Naive B cell (primary cell): ENCODE measurements around the gene AGPAT2. TPM values are rescaled to one million over a fixed set of nuclear protein-coding genes. Genes with fewer than 3 reads are reported as not detected.
A peak's percentile ranks its signal among the peaks of the same experiment; 100 is the strongest.
"Not testable (repeated sequence)": the region's sequence is repeated elsewhere in the genome, so short reads cannot be mapped to it uniquely, and the experiment has no call there.

Source experiments
- ATAC-seq, 2 donors: fragments of 150-1000 bp; cut with Tn5 transposase; 2 replicates each; pipeline ENCODE4 v1.10.0; 2021; ENCODE audit warnings: low read depth in 2 of 2, mild to moderate bottlenecking in 2 of 2, moderate library complexity in 2 of 2
- DNase-seq: peaks from one replicate; pipeline ENCODE4 v3.0.0; 2022
- H3K27ac Mint-ChIP-seq, 6 donors: one replicate each; pipeline ENCODE4 v1.8.0; 2020 to 2022; ENCODE audit warnings: mild to moderate bottlenecking in 6 of 6, mixed read lengths in 6 of 6, moderate library complexity in 5 of 6, inconsistent platforms in 2 of 6
- H3K27me3 Mint-ChIP-seq, 3 donors: one replicate each; pipeline ENCODE4 v1.8.0; 2021 to 2022; ENCODE audit warnings: mixed read lengths in 3 of 3, mild to moderate bottlenecking in 1 of 3
- H3K36me3 Mint-ChIP-seq, 2 donors: one replicate each; pipeline ENCODE4 v1.8.0; 2020 to 2022; ENCODE audit warnings: mixed read lengths in 2 of 2, inconsistent platforms in 1 of 2, mild to moderate bottlenecking in 1 of 2
- H3K4me1 Mint-ChIP-seq, 3 donors: one replicate each; pipeline ENCODE4 v1.8.0; 2020 to 2022; ENCODE audit warnings: mixed read lengths in 3 of 3, inconsistent platforms in 1 of 3, mild to moderate bottlenecking in 1 of 3, moderate library complexity in 1 of 3
- H3K4me3 Mint-ChIP-seq, 8 donors: one replicate each; pipeline ENCODE4 v1.8.0; 2020 to 2022; ENCODE audit warnings: mild to moderate bottlenecking in 8 of 8, mixed read lengths in 8 of 8, moderate library complexity in 8 of 8, inconsistent platforms in 2 of 8
- H3K9me3 Mint-ChIP-seq, 7 donors: one replicate each; pipeline ENCODE4 v1.8.0; 2020 to 2022; ENCODE audit warnings: mixed read lengths in 7 of 7, mild to moderate bottlenecking in 5 of 7, inconsistent platforms in 2 of 7, moderate library complexity in 1 of 7
- polyA plus RNA-seq, 6 donors: library from polyadenylated mRNA; unstranded; fragments of 300-500 nt; fragmentation: Illumina TruSeq; gene quantifications; one replicate each; pipeline ENCODE4 v1.2.3, GENCODE V29; 2021; ENCODE audit warnings: low read depth in 6 of 6

The AGPAT2 gene
- polyA plus RNA-seq, 6 donors from 2014 or later, result 36.1 to 59.9 (median 48.0) TPM

GRCh38 chr9:136705564-136705963, 18.3 kb upstream of the AGPAT2 start:
- no peaks in the 10 kb centered on the region for H3K36me3 Mint-ChIP-seq
- ATAC-seq (no peak), DNase-seq (no peak)
- H3K4me1 Mint-ChIP-seq, result peaks cover 20 to 31% (median 30%) of the 10 kb centered on the region in 3 donors
- peak overlapping the region in 1 of 8 donors; percentile 1 for H3K4me3 Mint-ChIP-seq
- no peaks in the 10 kb centered on the region for H3K9me3 Mint-ChIP-seq
- H3K27me3 Mint-ChIP-seq, result peaks cover 0 to 20% (median 4%) of the 10 kb centered on the region in 3 donors
- H3K27ac Mint-ChIP-seq, result peak overlapping the region in 3 of 6 donors; percentile 6 to 84 (median 31)

DNA sequence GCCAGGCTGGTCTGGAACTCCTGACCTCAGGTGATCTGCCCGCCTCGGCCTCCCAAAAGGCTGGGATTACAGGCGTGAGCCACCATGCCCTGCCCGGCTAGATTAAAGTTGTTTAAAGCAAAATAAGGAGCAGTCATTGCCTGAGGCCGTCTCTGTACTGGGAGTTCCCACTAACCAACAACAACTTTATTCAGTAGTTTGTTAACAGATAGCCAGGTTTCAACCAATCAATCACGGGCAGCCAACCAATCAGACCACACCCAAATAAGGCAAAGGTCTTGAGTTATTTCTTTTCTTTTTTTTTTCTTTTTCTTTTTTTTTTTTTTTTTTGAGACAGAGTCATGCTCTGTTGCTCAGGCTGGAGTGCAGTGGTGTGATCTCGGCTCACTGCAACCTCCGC, 17.5 kb upstream of the AGPAT2 start:
- DNase-seq, H3K36me3 Mint-ChIP-seq, H3K9me3 Mint-ChIP-seq, ATAC-seq, H3K4me3 Mint-ChIP-seq: not testable (repeated sequence)
- H3K27ac Mint-ChIP-seq, result peak overlapping the region in 2 of 6 donors; percentile 14 to 28
- H3K27me3 Mint-ChIP-seq, result peaks cover 0 to 15% (median 4%) of the 10 kb centered on the region in 3 donors
- H3K4me1 Mint-ChIP-seq, result peaks cover 23 to 36% (median 36%) of the 10 kb centered on the region in 3 donors

DNA sequence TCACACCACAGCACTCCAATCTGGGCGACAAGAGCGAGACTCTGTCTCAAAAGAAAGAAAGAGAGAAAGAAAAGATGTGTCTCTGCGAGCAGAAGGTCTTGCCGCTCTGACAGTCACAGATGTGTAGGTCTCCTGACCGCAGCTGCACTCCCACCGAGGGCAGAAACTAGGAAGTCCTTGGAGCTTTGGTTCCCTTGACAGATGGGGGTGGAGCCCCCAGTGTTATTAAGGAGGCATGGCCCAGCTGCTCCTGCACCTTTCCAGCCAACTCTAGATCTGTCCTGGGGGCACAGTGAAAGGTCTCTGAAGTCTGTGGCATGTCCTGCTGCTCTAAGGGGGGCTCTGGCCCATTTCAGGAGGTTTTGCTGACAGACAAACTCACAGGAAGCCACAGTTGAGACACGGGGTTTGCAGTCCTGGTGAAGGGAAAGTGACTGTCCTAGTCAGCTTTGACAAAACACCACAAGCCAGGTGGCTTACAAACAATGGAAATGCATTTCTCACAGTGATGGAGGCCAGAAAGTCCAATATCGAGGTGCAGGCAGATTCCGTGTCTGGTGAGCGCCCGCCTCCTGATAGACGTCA, 16.1 kb upstream of the AGPAT2 start:
- Mint-ChIP-seq H3K9me3 (no peaks in the 10 kb centered on the region), H3K4me3 (peak overlapping the region in 7 of 8 donors; percentile 7 to 74 (median 56)), H3K27ac (peak overlapping the region; percentile 77 to 99 (median 96)), H3K36me3 (no peaks in the 10 kb centered on the region), H3K4me1 (peaks cover 23 to 39% (median 36%) of the 10 kb centered on the region in 3 donors), H3K27me3 (peaks cover 0 to 14% (median 4%) of the 10 kb centered on the region in 3 donors)
- DNase-seq, result peak; percentile 69
- ATAC-seq, result peak; percentile 29 to 33

DNA sequence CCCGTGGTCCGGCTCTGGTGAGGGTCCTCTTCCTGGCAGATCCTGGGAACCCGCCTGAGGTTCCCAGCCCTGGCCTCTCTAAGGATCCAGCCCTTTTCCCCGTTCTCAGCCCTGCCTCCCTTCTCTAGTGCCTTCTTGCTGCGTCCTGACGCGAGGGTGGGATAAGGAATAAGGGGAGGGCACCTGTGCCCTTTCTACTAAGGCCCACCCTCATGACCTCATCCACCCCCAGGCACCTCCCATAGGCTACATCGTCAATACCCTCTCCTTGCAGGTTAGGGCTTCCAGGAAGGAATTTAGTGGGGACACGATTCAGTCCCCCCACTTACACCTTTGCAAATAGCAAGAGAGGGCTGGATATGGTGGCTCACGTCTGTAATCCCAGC, 14.4 kb upstream of the AGPAT2 start:
- Mint-ChIP-seq H3K4me1 (peaks cover 32 to 49% (median 45%) of the 10 kb centered on the region in 3 donors), H3K27me3 (peaks cover 8 to 10% (median 10%) of the 10 kb centered on the region in 3 donors), H3K36me3 (no peaks in the 10 kb centered on the region), H3K9me3 (no peaks in the 10 kb centered on the region), H3K4me3 (peak overlapping the region; percentile 75 to 94 (median 90)), H3K27ac (peak overlapping the region; percentile 76 to 100 (median 99))
- no peak for DNase-seq
- no peak for ATAC-seq

DNA sequence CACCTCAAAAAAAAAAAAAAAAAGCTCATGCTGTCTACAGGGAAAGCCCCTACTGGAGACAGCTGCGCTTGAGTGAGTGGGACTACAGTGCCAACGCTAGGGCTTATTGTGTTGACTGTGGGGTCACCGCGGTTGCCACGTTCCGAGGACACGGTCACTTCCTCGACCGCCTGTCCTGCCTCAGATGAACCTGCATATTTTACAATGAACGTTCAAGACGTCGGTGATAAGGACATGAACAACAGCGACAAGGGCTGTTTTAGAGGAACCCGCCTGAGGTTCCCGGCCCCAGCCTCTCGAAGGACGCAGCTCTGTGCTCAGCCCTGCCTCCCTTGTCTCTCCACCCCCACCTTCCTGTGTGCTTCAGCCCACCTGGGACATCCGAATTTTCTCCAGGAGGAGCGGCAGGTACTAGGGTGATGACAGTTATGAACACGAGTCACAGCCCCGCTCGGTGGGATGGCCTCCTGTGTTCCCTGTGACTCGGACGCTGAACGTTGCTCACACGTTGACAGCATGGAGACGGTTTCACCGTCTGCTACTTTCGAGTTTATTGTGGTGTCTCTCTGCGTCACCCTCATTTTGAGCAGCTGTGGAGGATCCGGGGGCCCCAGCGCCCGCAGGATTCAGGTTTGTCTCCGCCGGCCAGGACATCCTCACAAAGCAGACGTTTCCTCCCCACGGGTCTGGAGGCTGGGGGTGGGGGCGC, 13.9 kb upstream of the AGPAT2 start:
- DNase-seq (peak; percentile 84), ATAC-seq (peak; percentile 74 to 79)
- Mint-ChIP-seq H3K4me3 (peak overlapping the region; percentile 75 to 94 (median 90)), H3K36me3 (no peaks in the 10 kb centered on the region), H3K27me3 (peaks cover 8 to 10% (median 9%) of the 10 kb centered on the region in 3 donors), H3K9me3 (no peaks in the 10 kb centered on the region), H3K27ac (peak overlapping the region; percentile 97 to 100 (median 99)), H3K4me1 (peaks cover 32 to 49% (median 45%) of the 10 kb centered on the region in 3 donors)

DNA sequence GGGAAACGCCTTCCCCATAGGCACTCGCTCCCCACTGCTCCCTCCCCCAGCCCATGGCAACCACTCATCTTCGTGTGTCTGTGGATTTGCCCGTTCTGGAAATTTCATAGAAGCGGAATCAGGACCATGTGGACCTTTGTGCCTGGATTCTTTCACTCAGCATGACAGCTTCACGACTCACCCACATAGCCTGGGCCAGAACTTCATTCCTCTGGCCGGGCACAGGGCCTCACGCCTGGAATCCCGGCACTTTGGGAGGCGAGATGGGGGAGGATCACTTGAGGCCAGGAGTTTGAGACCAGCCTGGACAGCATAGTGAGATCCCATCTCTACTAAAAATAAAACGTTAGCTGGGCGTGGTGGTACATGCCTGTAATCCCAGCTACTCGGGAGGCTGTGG, 13.0 kb upstream of the AGPAT2 start:
- Mint-ChIP-seq H3K27ac (peak overlapping the region; percentile 97 to 100 (median 99)), H3K36me3 (no peaks in the 10 kb centered on the region), H3K27me3 (peaks cover 6 to 10% (median 8%) of the 10 kb centered on the region in 3 donors), H3K9me3 (no peaks in the 10 kb centered on the region), H3K4me3 (peak overlapping the region; percentile 75 to 94 (median 90)), H3K4me1 (peaks cover 35 to 49% (median 45%) of the 10 kb centered on the region in 3 donors)
- no peak for ATAC-seq
- no peak for DNase-seq

GRCh38 chr9:136698635-136699246, 11.5 kb upstream of the AGPAT2 start:
- peak overlapping the region in 3 of 6 donors; percentile 44 to 79 (median 45) for H3K27ac Mint-ChIP-seq
- peaks cover 34 to 43% (median 43%) of the 10 kb centered on the region in 3 donors for H3K4me1 Mint-ChIP-seq
- ATAC-seq (no peak), DNase-seq (no peak)
- peak overlapping the region in 2 of 8 donors; percentile 45 to 68 for H3K4me3 Mint-ChIP-seq
- H3K36me3 Mint-ChIP-seq, result no peaks in the 10 kb centered on the region
- H3K27me3 Mint-ChIP-seq, result peaks cover 6 to 10% (median 8%) of the 10 kb centered on the region in 3 donors
- H3K9me3 Mint-ChIP-seq, result no peaks in the 10 kb centered on the region

GRCh38 chr9:136697821-136698526, 10.7 kb upstream of the AGPAT2 start:
- ATAC-seq (no peak), DNase-seq (no peak)
- peaks cover 27 to 36% (median 35%) of the 10 kb centered on the region in 3 donors for H3K4me1 Mint-ChIP-seq
- H3K27ac Mint-ChIP-seq, result peak overlapping the region in 3 of 6 donors; percentile 45 to 88 (median 59)
- H3K36me3 Mint-ChIP-seq, result no peaks in the 10 kb centered on the region
- H3K4me3 Mint-ChIP-seq, result no peak overlapping the region
- peaks cover 6 to 14% (median 6%) of the 10 kb centered on the region in 3 donors for H3K27me3 Mint-ChIP-seq
- no peaks in the 10 kb centered on the region for H3K9me3 Mint-ChIP-seq

DNA sequence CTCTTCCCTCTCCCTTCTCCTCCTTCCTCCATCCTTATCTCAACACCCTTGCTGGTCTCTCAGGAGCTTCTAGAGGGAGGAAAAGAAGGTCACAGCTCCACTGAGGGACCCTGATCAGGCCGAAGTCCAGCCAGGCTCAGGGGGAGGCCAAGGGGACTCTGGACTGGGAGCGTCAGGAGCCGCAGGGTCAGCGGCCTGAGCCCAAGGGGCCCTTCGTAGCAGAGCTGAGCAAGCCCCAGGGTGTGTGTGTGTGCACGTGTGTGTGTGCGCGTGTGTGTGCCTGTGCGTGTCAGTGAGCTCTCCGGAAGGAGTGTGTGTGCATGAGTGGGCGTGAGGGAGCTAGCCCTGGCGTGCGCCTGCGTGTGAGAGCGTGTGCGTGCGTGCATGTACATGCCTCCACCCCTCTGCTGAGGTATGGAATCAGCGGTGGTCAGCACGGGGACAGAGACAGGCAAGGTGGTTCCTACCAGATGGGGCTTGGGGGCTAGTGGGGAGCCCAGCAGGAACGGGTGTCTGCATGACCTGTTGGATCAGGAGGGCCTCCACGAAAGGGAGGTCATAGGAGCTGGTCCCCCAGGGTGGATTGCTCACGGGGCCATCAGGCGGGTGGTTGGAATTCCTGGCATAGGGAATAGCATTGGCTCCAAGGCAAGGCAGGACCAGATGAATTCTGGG, 10.0 kb upstream of the AGPAT2 start:
- Mint-ChIP-seq H3K36me3 (no peaks in the 10 kb centered on the region), H3K9me3 (no peaks in the 10 kb centered on the region), H3K4me3 (peak overlapping the region in 4 of 8 donors; percentile 15 to 81 (median 48)), H3K27me3 (peaks cover 6 to 15% (median 6%) of the 10 kb centered on the region in 3 donors), H3K4me1 (peaks cover 27 to 32% (median 32%) of the 10 kb centered on the region in 3 donors), H3K27ac (peak overlapping the region in 2 of 6 donors; percentile 59 to 70)
- DNase-seq (no peak), ATAC-seq (no peak)

- H3K4me3 Mint-ChIP-seq, result no peak overlapping the region
- ATAC-seq (no peak), DNase-seq (no peak)
- H3K36me3 Mint-ChIP-seq, result no peaks in the 10 kb centered on the region
- H3K9me3 Mint-ChIP-seq, result no peaks in the 10 kb centered on the region
- peaks cover 23 to 27% (median 24%) of the 10 kb centered on the region in 3 donors for H3K4me1 Mint-ChIP-seq
- peaks cover 6 to 15% (median 6%) of the 10 kb centered on the region in 3 donors for H3K27me3 Mint-ChIP-seq
- peak overlapping the region in 1 of 6 donors; percentile 70 for H3K27ac Mint-ChIP-seq
These were observed 9.2 kb upstream of the AGPAT2 start for GRCh38 chr9:136696502-136696901.

- no peak for ATAC-seq
- no peak overlapping the region for H3K27ac Mint-ChIP-seq
- H3K27me3 Mint-ChIP-seq, result peaks cover 2 to 15% (median 6%) of the 10 kb centered on the region in 3 donors
- no peak for DNase-seq
- H3K4me3 Mint-ChIP-seq, result no peak overlapping the region
- H3K36me3 Mint-ChIP-seq, result no peaks in the 10 kb centered on the region
- no peaks in the 10 kb centered on the region for H3K9me3 Mint-ChIP-seq
- H3K4me1 Mint-ChIP-seq, result peaks cover 18 to 22% (median 18%) of the 10 kb centered on the region in 3 donors
These were observed 8.7 kb upstream of the AGPAT2 start for GRCh38 chr9:136695955-136696354.

- peaks cover 0 to 15% (median 6%) of the 10 kb centered on the region in 3 donors for H3K27me3 Mint-ChIP-seq
- H3K36me3 Mint-ChIP-seq, result no peaks in the 10 kb centered on the region
- H3K9me3 Mint-ChIP-seq, result no peaks in the 10 kb centered on the region
- DNase-seq (no peak), ATAC-seq (no peak)
- no peak overlapping the region for H3K27ac Mint-ChIP-seq
- peaks cover 13 to 17% (median 15%) of the 10 kb centered on the region in 3 donors for H3K4me1 Mint-ChIP-seq
- H3K4me3 Mint-ChIP-seq, result no peak overlapping the region
These were observed 8.2 kb upstream of the AGPAT2 start for GRCh38 chr9:136695435-136695895.
